Ramos (cell line): ENCODE results near the gene STK32A.
"Not testable (repeated sequence)": the region's sequence is repeated elsewhere in the genome, so short reads cannot be mapped to it uniquely, and the experiment has no call there.

Source experiments
- in situ Hi-C: fragments of 300-500 bp; cut with MboI; formaldehyde crosslinking; loops from one replicate; pipeline ENCODE4 v1.14.3; 2022; ENCODE audit warnings: low sequenced_read_pairs; ENCODE audit not compliant: unreplicated experiment

The STK32A gene

DNA sequence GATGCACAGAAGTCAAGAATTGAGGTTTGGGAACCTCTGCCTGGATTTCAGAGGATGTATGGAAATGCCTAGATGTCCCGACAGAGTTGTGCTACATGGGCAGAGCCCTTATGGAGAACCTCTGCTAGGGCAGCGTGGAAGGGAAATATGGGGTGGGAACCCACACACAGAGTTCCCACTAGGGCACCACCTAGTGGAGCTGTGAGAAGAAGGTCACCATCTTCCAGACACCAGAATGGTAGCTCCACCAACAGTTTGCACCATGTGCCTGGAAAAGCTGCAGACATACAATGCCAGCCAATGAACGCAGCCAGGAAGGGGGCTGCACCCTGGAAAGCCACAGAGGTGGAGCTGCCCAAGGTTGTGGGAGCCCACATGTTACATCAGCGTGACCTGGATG lies 104.5 kb downstream of the STK32A start:
- in situ Hi-C loops, result no loop called here

- in situ Hi-C loops, result no loop called here
Observed at GRCh38 chr5:147340941-147341340, 106.1 kb downstream of the STK32A start.

DNA sequence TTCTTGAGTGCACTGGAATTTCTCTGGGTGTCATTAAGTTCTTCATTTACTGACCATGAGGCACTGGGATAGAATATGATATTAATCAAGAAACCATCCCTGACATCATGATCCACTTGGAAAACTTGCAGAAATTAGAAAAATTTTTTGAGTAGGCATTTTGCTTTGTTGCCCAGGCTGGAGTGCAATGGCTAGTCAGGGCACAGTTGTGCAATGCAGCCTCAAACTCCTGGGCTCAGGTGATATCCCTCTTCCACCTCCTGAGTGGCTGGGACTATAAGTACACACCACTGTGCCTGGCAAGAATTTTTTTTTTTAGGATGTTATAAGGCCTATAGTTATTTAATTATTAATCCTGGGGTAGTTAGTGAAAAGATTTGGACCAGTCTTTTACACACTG lies 106.5 kb downstream of the STK32A start:
- in situ Hi-C loops, result no loop called here

- in situ Hi-C loops, result no loop called here
Observed at GRCh38 chr5:147344861-147345260, 110.0 kb downstream of the STK32A start.

GRCh38 chr5:147346006-147346561 lies 111.3 kb downstream of the STK32A start:
- in situ Hi-C loops, result no loop called here

DNA sequence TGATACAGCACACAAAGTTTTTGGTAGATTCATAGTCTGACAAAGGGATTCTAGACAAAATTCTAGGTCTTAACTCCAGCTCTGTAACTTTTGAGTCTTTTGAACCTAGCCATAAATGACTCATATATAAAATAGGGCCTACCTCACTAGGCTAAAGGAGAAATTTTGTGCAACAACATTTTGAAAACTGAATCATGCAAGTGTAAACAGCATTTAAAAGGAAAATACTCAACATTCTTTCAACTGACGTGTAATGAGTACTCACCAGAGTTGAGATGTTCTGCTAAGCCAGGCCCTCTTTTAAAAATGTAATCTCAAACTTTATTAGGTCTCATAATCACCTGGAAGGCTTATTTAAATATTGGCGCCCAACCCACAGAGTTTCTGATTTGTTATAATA lies 113.2 kb downstream of the STK32A start:
- in situ Hi-C loops, result no loop called here

DNA sequence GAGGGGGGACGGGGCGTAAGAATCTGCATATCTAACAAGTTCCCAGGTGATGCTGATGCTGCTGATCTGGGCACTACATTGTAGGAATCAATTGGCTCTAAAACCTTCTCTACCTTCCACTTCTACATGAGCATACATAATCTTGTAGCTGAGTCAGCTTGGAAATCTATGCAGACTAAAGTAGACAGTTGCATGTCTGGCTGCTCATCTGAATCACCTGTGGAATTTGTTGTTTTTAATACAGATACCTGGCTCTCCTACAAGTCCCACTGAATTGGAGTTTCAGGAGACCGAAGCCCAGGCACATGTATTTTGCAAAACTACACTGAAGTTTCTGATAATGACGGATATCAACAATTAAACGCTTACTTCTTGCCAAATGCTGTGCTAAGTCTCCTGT lies 113.6 kb downstream of the STK32A start:
- in situ Hi-C loops, result no loop called here

DNA sequence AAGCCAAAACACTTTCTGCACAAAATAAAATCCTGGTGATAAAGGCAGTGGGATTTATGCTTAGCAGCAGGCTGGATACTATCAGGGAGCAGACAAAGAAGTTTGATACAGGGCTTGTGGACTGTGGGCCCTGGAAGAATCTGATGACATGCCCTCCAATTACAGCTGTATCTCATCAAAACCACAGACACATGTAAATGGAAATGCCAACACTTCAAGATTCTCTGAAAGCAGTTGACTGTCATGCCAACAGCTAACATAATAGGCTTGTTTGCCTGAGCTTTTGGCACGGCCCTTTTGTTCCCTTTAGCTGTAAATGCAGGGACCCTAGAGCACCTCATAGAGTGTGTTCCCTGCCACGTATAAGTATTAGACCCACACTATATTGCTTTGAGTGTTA lies 114.4 kb downstream of the STK32A start:
- in situ Hi-C loops, result no loop called here

DNA sequence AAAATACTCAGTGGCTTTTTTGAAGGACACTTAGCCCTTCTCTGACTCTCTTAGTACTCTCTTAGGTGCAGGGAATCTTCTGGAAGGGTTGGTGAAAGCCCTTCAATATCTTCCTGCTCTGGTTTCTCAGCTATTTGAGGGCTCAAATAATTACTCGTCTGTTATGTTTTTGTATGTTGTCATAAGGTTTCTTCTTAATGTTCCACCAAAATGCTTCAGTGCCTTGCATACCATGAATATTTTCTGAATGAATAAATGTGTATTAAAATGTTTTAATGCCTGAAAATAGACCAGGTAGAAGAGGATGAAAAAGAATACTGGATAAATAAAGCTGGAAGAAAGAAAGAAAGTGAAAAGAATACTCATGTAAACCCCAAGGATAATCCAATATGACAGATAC lies 124.3 kb downstream of the STK32A start:
- in situ Hi-C loops, result no loop called here

- in situ Hi-C loops, result no loop called here
Observed at GRCh38 chr5:147359581-147359980, 124.8 kb downstream of the STK32A start.

GRCh38 chr5:147360816-147361215 lies 126.0 kb downstream of the STK32A start:
- in situ Hi-C loops, result no loop called here

- in situ Hi-C loops, result no loop called here
Observed at GRCh38 chr5:147361441-147362175, 126.8 kb downstream of the STK32A start.

- in situ Hi-C loops, result not testable (repeated sequence)
Observed at GRCh38 chr5:147367381-147367780, 132.6 kb downstream of the STK32A start.

DNA sequence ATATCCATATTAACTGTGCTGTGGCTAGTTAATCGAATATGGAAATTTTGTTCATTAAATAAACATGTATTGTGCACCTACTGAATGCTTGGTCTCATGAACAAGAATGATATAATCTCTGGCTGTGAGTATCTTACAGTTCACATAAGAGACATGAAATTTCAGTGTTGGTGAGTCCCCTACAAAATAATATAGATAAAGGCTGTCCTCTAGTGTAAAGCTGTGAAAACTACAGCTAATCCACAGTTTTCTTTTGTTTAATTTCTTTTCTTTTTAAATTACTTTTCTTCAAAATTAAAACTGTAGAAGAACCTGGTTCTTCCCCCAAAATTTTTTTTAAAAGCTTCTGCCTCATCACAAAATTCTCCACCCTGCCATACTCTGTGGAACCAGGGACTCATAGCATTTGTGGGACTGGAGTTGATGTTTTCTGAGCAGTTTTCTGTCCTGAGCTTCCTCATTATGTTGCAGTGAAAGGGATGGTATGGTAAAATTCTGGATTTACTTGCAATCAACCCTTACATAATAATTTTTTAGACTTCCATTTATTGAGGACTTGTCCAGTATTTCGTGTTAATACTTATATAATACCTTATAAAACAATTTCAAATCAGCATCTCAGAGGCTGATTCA lies 135.0 kb downstream of the STK32A start:
- in situ Hi-C loops, result no loop called here

DNA sequence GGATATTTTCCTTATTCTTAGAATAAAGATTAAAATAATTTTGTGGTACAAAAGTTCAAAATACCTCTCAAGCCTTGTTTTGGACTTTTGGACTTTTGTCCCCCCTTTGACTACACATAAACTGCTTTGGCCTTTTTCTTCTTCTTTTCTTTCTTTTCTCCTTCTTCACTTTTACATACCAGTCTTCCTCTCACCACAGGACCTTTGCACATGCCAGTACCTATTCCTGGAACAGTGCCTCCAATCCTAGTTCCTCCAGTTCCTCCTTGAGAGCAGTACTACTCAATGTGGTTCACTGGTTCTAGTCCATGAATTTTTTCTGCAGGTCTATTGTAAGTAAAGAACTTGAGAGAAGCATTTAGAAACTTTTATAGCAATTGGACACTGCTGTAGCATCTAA lies 136.5 kb downstream of the STK32A start:
- in situ Hi-C loops, result no loop called here

- in situ Hi-C loops, result no loop called here
Observed at GRCh38 chr5:147372191-147372590, 137.4 kb downstream of the STK32A start.

DNA sequence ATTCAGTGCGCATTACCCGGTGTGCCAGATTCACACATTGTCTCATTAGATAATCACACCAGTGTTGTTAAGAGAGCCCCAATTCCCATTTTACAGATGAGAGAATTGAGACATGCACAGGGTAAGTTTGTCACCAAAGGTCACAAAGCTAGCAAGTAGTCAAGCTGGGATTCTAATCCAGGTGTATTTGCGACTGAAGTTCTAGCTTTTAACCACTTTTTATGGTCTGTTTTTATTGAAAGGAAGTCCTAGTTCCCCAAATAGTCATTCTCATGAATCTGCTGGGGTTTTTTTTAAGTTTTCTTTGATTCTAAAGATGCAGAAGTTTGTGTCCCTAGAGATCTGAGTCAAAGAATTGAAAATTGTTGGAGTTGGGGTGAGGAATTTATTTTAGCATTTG lies 138.5 kb downstream of the STK32A start:
- in situ Hi-C loops, result no loop called here

DNA sequence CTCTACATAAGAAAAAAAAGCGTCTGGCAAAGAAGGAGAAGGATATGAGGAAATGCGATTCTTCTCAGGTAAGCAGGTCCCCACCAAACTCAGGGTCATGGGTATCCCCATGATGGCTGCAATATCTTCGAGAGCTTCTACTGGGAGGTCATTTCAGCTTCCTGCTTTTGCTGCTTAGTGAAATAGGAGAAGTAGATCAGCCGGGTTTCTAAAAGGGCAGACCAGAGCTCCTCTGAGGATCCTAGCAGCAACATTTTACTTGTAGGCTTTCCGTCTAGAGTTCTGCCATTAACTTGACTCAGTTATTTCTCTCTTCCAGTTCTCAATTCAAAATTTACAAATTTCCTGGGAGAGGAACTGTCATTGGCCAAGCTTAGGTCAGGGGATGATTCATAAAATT lies 140.3 kb downstream of the STK32A start:
- in situ Hi-C loops, result no loop called here

- in situ Hi-C loops, result no loop called here
Observed at GRCh38 chr5:147377682-147378081, 142.9 kb downstream of the STK32A start.

DNA sequence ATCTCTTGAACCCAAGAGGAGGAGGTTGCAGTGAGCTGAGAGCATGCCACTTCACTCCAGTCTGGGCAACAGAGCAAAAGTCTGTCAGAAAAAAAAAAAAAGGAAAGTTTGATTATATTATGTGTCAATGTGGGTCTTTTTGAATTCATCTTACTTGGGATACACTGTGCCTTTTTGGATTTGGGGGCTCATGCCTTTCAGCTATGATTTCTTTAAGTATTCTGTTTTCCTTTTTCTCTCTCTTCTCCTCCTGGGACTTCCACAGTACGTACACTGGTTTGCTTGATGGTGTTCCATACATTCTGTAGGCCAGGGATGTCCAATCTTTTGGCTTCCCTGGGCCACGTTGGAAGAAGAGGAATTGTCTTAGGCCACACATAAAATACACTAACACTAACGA lies 146.7 kb downstream of the STK32A start:
- in situ Hi-C loops, result no loop called here

- in situ Hi-C loops, result no loop called here
Observed at GRCh38 chr5:147382776-147383175, 147.9 kb downstream of the STK32A start.
